22Rv1 (cell line): ENCODE measurements around the gene RIT1.

Experiments
- CTCF ChIP-seq: fragments of 450-650 bp; IDR thresholded peaks from 2 replicates; pipeline ENCODE4 v1.5.1; 2017; ENCODE audit warnings: mild to moderate bottlenecking
- ZFX ChIP-seq: fragments of 450-650 bp; IDR thresholded peaks from 2 replicates; pipeline ENCODE4 v1.6.1; 2017; ENCODE audit warnings: antibody characterized with exemption, borderline replicate concordance

GRCh38 chr1:155884031-155884960 lies 26.9 kb downstream of the RIT1 start:
- no peak for TF ChIP-seq CTCF
- TF ChIP-seq ZFX, result no peak
